Measurements from ENCODE around the gene C19orf85.

Gene C19orf85

DNA sequence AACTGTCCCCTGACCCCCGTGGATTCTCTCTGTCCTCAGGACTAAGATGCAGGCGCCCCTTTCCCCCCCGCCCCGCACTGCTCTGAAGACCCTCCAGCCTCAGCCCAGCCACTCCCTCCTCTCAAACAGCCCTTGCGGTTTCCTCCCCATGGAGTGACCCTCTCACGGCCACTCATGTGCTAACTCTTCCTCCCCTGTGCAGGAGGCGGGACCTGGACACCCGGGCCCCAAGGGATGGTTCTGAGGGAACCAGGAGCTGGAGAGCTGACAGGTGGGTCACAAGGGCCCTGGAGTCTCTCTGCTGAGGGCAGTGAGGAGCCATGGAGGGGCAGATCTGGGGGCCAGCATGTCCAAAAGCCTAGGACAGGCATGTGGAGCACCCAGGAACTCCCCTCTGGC is 5.0 kb downstream of the C19orf85 start:
- Histone ChIP-seq H3K79me2 (no peaks in the 10 kb centered on the region), H3K4me2 (ENCODE audit: low read length) (peak overlapping the region; percentile 87), H3K4me3 (ENCODE audit: low read depth, low read length) (no peak overlapping the region), H3K27me3 (ENCODE audit: control insufficient read depth, insufficient read depth, low read length) (no peaks in the 10 kb centered on the region), H2AFZ (no peak overlapping the region), H3K9me3 (ENCODE audit: control insufficient read depth, low read length) (no peaks in the 10 kb centered on the region), H3K36me3 (ENCODE audit: control insufficient read depth, insufficient read depth, low read length) (no peaks in the 10 kb centered on the region), H3K27ac (peak overlapping the region; percentile 96), H3K9ac (no peak overlapping the region), H3K4me1 (peaks cover 4% of the 10 kb centered on the region)
- TF ChIP-seq CTCF (IDR thresholded peaks at IDR 0.05): no peak

GRCh38 chr19:55457683-55458457 is 6.7 kb downstream of the C19orf85 start:
- TF ChIP-seq CTCF (IDR thresholded peaks at IDR 0.05): no peak
- Histone ChIP-seq H3K4me2 (ENCODE audit: low read length) (no peak overlapping the region), H3K4me1 (peaks cover 4% of the 10 kb centered on the region), H3K27ac (no peak overlapping the region), H3K9ac (no peak overlapping the region), H3K9me3 (ENCODE audit: control insufficient read depth, low read length) (no peaks in the 10 kb centered on the region), H2AFZ (no peak overlapping the region), H3K79me2 (no peaks in the 10 kb centered on the region), H3K27me3 (ENCODE audit: control insufficient read depth, insufficient read depth, low read length) (no peaks in the 10 kb centered on the region), H3K36me3 (ENCODE audit: control insufficient read depth, insufficient read depth, low read length) (no peaks in the 10 kb centered on the region), H3K4me3 (ENCODE audit: low read depth, low read length) (no peak overlapping the region)

GRCh38 chr19:55456347-55456746 is 8.2 kb downstream of the C19orf85 start:
- TF ChIP-seq CTCF (IDR thresholded peaks at IDR 0.05): no peak
- Histone ChIP-seq H2AFZ (no peak overlapping the region), H3K4me3 (ENCODE audit: low read depth, low read length) (no peak overlapping the region), H3K27me3 (ENCODE audit: control insufficient read depth, insufficient read depth, low read length) (peaks cover 3% of the 10 kb centered on the region), H3K4me2 (ENCODE audit: low read length) (no peak overlapping the region), H3K9ac (no peak overlapping the region), H3K27ac (no peak overlapping the region), H3K36me3 (ENCODE audit: control insufficient read depth, insufficient read depth, low read length) (no peaks in the 10 kb centered on the region), H3K9me3 (ENCODE audit: control insufficient read depth, low read length) (no peaks in the 10 kb centered on the region), H3K4me1 (peaks cover 13% of the 10 kb centered on the region), H3K79me2 (no peaks in the 10 kb centered on the region)

DNA sequence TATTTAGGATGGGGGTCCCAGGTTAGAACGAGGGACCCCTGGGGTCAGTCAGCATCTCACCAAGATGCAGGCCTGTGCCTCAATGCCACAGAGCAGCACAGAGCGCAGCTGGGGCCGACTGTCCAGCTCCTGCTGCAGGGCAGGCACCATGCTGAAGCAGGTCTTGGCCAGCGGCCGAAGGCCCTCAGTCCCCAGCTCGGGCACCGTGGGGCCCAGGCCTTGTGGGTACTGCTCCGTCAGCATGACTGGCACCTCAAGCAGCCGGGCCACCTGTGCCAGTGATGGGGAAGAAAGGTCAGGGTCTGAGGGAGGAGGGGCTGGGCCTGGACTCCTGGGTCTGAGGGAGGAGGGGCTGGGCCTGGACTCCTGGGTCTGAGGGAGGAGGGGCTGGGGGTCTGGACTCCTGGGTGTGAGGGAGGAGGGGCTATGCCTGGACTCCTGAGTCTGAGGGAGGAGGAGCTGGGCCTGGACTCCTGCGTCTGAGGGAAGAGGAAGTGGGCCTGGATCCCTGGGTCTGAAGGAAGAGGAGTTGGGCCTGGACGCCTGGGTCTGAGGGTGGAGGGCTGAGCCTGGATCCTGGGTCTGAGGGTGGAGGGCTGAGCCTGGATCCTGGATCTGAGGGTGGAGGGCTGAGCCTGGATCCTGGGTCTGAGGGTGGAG is 8.8 kb downstream of the C19orf85 start:
- H3K4me1 ChIP-seq: peaks cover 13% of the 10 kb centered on the region
- no peak for TF ChIP-seq CTCF (IDR thresholded peaks at IDR 0.05)
- no peak overlapping the region for H3K4me3 ChIP-seq (ENCODE audit: low read depth, low read length)
- no peak overlapping the region for H2AFZ ChIP-seq
- peaks cover 3% of the 10 kb centered on the region for H3K27me3 ChIP-seq (ENCODE audit: control insufficient read depth, insufficient read depth, low read length)
- no peaks in the 10 kb centered on the region for H3K9me3 ChIP-seq (ENCODE audit: control insufficient read depth, low read length)
- H3K9ac ChIP-seq: no peak overlapping the region
- no peak overlapping the region for H3K27ac ChIP-seq
- no peaks in the 10 kb centered on the region for H3K79me2 ChIP-seq
- no peak overlapping the region for H3K4me2 ChIP-seq (ENCODE audit: low read length)
- no peaks in the 10 kb centered on the region for H3K36me3 ChIP-seq (ENCODE audit: control insufficient read depth, insufficient read depth, low read length)
